NCI-H128 (cell line): ENCODE results near the gene PTGES3.
"Not testable (repeated sequence)": the region's sequence is repeated elsewhere in the genome, so short reads cannot be mapped to it uniquely, and the experiment has no call there.

ENCODE experiments used
- DNase-seq: peaks from one replicate; lab custom pipeline; 2025; ENCODE audit not compliant: unreplicated experiment; lab: John Stamatoyannopoulos, UW

The PTGES3 gene

GRCh38 chr12:56709759-56710376 lies 21.8 kb upstream of the PTGES3 start:
- DNase-seq = no peak

- DNase-seq = not testable (repeated sequence)
These were observed 16.4 kb upstream of the PTGES3 start for GRCh38 chr12:56704522-56704921.

GRCh38 chr12:56699020-56699661 lies 11.1 kb upstream of the PTGES3 start:
- DNase-seq = no peak

GRCh38 chr12:56695327-56696101 lies 7.4 kb upstream of the PTGES3 start:
- no peak for DNase-seq

- DNase-seq = no peak
These were observed 6.1 kb upstream of the PTGES3 start for GRCh38 chr12:56694161-56694560.

GRCh38 chr12:56688846-56689109 lies 694 bp upstream of the PTGES3 start:
- no peak for DNase-seq

GRCh38 chr12:56687223-56688128 lies 608 bp downstream of the PTGES3 start:
- DNase-seq = peak; percentile 46

- DNase-seq = no peak
These were observed 3.2 kb downstream of the PTGES3 start for GRCh38 chr12:56684745-56685359.

GRCh38 chr12:56682323-56682722 lies 5.8 kb downstream of the PTGES3 start:
- DNase-seq = no peak

GRCh38 chr12:56679883-56680575 lies 8.1 kb downstream of the PTGES3 start:
- no peak for DNase-seq

GRCh38 chr12:56678852-56679251 lies 9.2 kb downstream of the PTGES3 start:
- DNase-seq = no peak

- DNase-seq = no peak
These were observed 10.4 kb downstream of the PTGES3 start for GRCh38 chr12:56677680-56678079.

- DNase-seq = no peak
These were observed 11.1 kb downstream of the PTGES3 start for GRCh38 chr12:56676851-56677580.

- no peak for DNase-seq
These were observed 16.5 kb downstream of the PTGES3 start for GRCh38 chr12:56671608-56672007.

- DNase-seq = no peak
These were observed 17.2 kb downstream of the PTGES3 start for GRCh38 chr12:56670836-56671235.

- no peak for DNase-seq
These were observed 20.0 kb downstream of the PTGES3 start for GRCh38 chr12:56668197-56668457.

- DNase-seq = no peak
These were observed 26.0 kb downstream of the PTGES3 start for GRCh38 chr12:56661979-56662638.

- no peak for DNase-seq
These were observed 26.5 kb downstream of the PTGES3 start for GRCh38 chr12:56661560-56661959.

GRCh38 chr12:56658921-56659320 lies 29.2 kb downstream of the PTGES3 start:
- DNase-seq = no peak
